Left ventricle myocardium inferior (tissue), 1 donor: ENCODE results near the gene HMGN4. TPM values are rescaled to one million over a fixed set of nuclear protein-coding genes. Genes with fewer than 3 reads are reported as not detected.

ENCODE experiments used
- DNase-seq: peaks from one replicate; pipeline ENCODE4 v3.0.0-alpha.2; 2020
- H3K27ac ChIP-seq: fragments of 200-600 bp; replicated peaks from 2 replicates; pipeline ENCODE4 v1.8.0; 2021
- H3K27me3 ChIP-seq: fragments of 200-600 bp; 2 replicates; pipeline ENCODE4 v1.8.0; 2021; ENCODE audit warnings: low read depth
- H3K36me3 ChIP-seq: fragments of 200-600 bp; 2 replicates; pipeline ENCODE4 v1.8.0; 2021
- H3K4me1 ChIP-seq: fragments of 200-600 bp; 2 replicates; pipeline ENCODE4 v1.8.0; 2021
- H3K4me3 ChIP-seq: fragments of 200-600 bp; 2 replicates; pipeline ENCODE4 v1.8.0; 2021; ENCODE audit warnings: mild to moderate bottlenecking, moderate library complexity
- H3K9me3 ChIP-seq: fragments of 200-600 bp; replicated peaks from 2 replicates; pipeline ENCODE4 v1.8.0; 2021
- intact Hi-C: fragments of 100-400 bp; cut with micrococcal nuclease; formaldehyde crosslinking; loops from one replicate; pipeline ENCODE4 v1.11.0; 2022
- total RNA-seq: library from RNA; stranded (reverse); fragmentation: NEBNext Ultra II Directional; extraction: Animal tissue kit (Norgen Biotek cat#: 25700); gene quantifications from one replicate; pipeline ENCODE4 v1.2.1, GENCODE V29; 2021
- TF ChIP-seq, protein P1 (sequence below): fragments of 200-600 bp; IDR thresholded peaks from 2 replicates; pipeline ENCODE4 v1.8.0; 2021; ENCODE audit warnings: antibody characterized with exemption, mild to moderate bottlenecking, borderline replicate concordance
- donor health status: DM: no; HTN: yes; CAD: no; lungs with severe emphysema.

Gene HMGN4
- total RNA-seq, 1 donor from 2014 or later, result 29.7 TPM

DNA sequence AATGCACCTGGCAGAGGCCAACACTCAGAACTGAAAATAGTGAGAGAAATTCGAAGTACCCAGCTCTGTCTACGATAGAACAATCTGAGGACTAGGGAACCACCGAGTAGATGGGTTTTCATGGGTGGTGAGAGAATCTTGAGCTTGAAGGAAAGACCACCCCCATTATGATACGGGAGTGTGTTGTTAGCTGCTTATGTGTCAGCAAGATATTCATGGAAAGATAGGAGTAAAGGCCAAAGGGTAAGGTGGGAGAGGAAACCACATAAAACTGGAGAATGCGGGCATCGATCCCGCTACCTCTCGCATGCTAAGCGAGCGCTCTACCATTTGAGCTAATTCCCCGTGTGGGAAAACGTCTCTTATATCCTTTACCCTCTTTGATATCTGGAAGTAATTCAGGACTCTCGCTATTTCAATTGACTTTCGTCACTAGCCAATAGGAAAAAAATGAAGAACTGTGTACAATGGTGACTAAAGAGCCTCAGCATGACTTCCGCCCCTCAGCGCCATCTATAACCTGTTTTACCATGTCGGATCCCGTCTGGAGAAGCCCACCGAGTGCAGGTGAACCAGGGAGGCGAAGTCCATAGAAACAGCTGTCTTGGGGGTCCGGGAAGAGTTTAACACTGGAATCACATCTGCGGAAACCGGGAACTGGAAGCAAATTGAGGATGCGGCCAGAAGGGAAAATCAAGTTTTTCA is 33.6 kb downstream of the HMGN4 start:
- DNase-seq, result peak; percentile 44
- Histone ChIP-seq H3K36me3 (no peaks in the 10 kb centered on the region), H3K4me1 (peaks cover 18% of the 10 kb centered on the region), H3K9me3 (no peaks in the 10 kb centered on the region), H3K27me3 (no peaks in the 10 kb centered on the region), H3K27ac (peak overlapping the region; percentile 61), H3K4me3 (peak overlapping the region; percentile 70)
- TF ChIP-seq, protein P1, sequence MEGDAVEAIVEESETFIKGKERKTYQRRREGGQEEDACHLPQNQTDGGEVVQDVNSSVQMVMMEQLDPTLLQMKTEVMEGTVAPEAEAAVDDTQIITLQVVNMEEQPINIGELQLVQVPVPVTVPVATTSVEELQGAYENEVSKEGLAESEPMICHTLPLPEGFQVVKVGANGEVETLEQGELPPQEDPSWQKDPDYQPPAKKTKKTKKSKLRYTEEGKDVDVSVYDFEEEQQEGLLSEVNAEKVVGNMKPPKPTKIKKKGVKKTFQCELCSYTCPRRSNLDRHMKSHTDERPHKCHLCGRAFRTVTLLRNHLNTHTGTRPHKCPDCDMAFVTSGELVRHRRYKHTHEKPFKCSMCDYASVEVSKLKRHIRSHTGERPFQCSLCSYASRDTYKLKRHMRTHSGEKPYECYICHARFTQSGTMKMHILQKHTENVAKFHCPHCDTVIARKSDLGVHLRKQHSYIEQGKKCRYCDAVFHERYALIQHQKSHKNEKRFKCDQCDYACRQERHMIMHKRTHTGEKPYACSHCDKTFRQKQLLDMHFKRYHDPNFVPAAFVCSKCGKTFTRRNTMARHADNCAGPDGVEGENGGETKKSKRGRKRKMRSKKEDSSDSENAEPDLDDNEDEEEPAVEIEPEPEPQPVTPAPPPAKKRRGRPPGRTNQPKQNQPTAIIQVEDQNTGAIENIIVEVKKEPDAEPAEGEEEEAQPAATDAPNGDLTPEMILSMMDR, result no peak
- intact Hi-C loops, result no loop called here

- peaks cover 10% of the 10 kb centered on the region for H3K27me3 ChIP-seq
- H3K4me1 ChIP-seq, result peaks cover 13% of the 10 kb centered on the region
- peaks cover 20% of the 10 kb centered on the region for H3K9me3 ChIP-seq
- H3K4me3 ChIP-seq, result no peak overlapping the region
- no peak for DNase-seq
- no peaks in the 10 kb centered on the region for H3K36me3 ChIP-seq
- intact Hi-C loops, result no loop called here
- H3K27ac ChIP-seq, result no peak overlapping the region
- TF ChIP-seq, protein P1, result no peak
Observed at GRCh38 chr6:26575494-26575939, 37.4 kb downstream of the HMGN4 start.

GRCh38 chr6:26576407-26576843 is 38.3 kb downstream of the HMGN4 start:
- Histone ChIP-seq H3K27me3 (peaks cover 18% of the 10 kb centered on the region), H3K4me1 (peaks cover 13% of the 10 kb centered on the region)
- TF ChIP-seq, protein P1, result no peak

GRCh38 chr6:26576929-26577719 is 39.0 kb downstream of the HMGN4 start:
- Histone ChIP-seq H3K36me3 (no peaks in the 10 kb centered on the region), H3K4me3 (peak overlapping the region; percentile 51), H3K4me1 (peaks cover 10% of the 10 kb centered on the region), H3K27ac (no peak overlapping the region), H3K27me3 (peaks cover 24% of the 10 kb centered on the region), H3K9me3 (peaks cover 20% of the 10 kb centered on the region)
- intact Hi-C loops, result no loop called here
- TF ChIP-seq, protein P1, result no peak
- DNase-seq, result peak; percentile 44

More at GRCh38 chr6:26576407-26576843, 38.3 kb downstream of the HMGN4 start:
- intact Hi-C loops, result no loop called here
- H3K9me3 ChIP-seq, result peaks cover 20% of the 10 kb centered on the region
- DNase-seq, result no peak
- H3K4me3 ChIP-seq, result peak overlapping the region; percentile 51
- no peak overlapping the region for H3K27ac ChIP-seq
- no peaks in the 10 kb centered on the region for H3K36me3 ChIP-seq

DNA sequence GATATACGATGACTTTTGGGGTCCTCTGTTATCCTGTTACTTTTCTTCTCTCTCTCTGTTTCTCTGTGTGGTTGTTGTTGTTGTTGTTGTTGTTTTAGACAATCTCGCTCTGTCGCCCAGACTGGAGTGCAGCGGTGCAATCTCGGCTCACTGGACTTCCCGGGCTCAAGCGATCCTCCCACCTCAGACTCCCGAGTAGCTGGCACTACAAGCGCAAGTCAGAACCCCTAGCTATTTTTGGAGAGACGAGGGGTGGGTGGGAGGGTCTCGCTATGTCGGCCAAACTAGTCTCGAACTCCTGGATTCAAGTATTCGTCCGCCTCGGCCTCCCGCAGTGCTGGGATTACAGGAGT is 39.5 kb downstream of the HMGN4 start:
- TF ChIP-seq, protein P1, result no peak
- intact Hi-C loops, result no loop called here
- H3K9me3 ChIP-seq, result peaks cover 20% of the 10 kb centered on the region
- H3K4me1 ChIP-seq, result peaks cover 7% of the 10 kb centered on the region
- peaks cover 30% of the 10 kb centered on the region for H3K27me3 ChIP-seq
- DNase-seq, result no peak
- H3K4me3 ChIP-seq, result peak overlapping the region; percentile 51
- no peak overlapping the region for H3K27ac ChIP-seq
- H3K36me3 ChIP-seq, result no peaks in the 10 kb centered on the region
